Colonic mucosa (tissue), 4 donors: Measurements from ENCODE around the gene RASGRF2. TPM values are rescaled to one million over a fixed set of nuclear protein-coding genes. Genes with fewer than 3 reads are reported as not detected.

ENCODE experiments used
- DNase-seq: peaks from one replicate; pipeline ENCODE4 v3.0.0-alpha.2; 2020
- H3K27ac ChIP-seq: fragments of 200-600 bp; one replicate; pipeline ENCODE4 v1.8.0; 2021
- H3K27me3 ChIP-seq: fragments of 200-600 bp; one replicate; pipeline ENCODE4 v1.8.0; 2021
- H3K36me3 ChIP-seq: fragments of 200-600 bp; one replicate; pipeline ENCODE4 v1.8.0; 2021
- H3K4me1 ChIP-seq: fragments of 200-600 bp; one replicate; pipeline ENCODE4 v1.8.0; 2021; ENCODE audit warnings: mild to moderate bottlenecking
- H3K4me3 ChIP-seq: fragments of 200-600 bp; one replicate; pipeline ENCODE4 v1.8.0; 2021
- H3K9ac ChIP-seq, 2 donors: one replicate each; pipeline ENCODE4 v1.7.0; 2013; ENCODE audit warnings: control low read depth in 2 of 2, low read depth in 2 of 2, low read length in 2 of 2
- H3K9me3 ChIP-seq: fragments of 200-600 bp; one replicate; pipeline ENCODE4 v1.8.0; 2021
- CTCF ChIP-seq: fragments of 200-600 bp; IDR thresholded peaks from one replicate; pipeline ENCODE4 v1.8.0; 2022; ENCODE audit warnings: antibody characterized with exemption, mild to moderate bottlenecking
- intact Hi-C: fragments of 100-400 bp; cut with DNase I; formaldehyde crosslinking; loops from one replicate; pipeline ENCODE4 v1.14.1; 2022
- total RNA-seq, 2 donors: library from RNA; stranded (reverse); fragmentation: NEBNext Ultra II Directional in 1 of 2; extraction: Animal tissue kit (Norgen Biotek cat#: 25700) in 1 of 2; gene quantifications; one replicate each; pipeline ENCODE4 v1.2.1, GENCODE V29; 2021
- donor health status: healthy.
- donor health status: DM: no; HTN: no; CAD: no.
- donor health status: DM: no; HTN: no; CAD: no.

The RASGRF2 gene
- total RNA-seq, 2 donors from 2014 or later = 2.8 to 3.5 TPM

GRCh38 chr5:81219389-81219788 is 259.2 kb downstream of the RASGRF2 start:
- Histone ChIP-seq H3K4me1 (no peaks in the 10 kb centered on the region), H3K9me3 (no peaks in the 10 kb centered on the region), H3K9ac (no peak overlapping the region), H3K4me3 (no peak overlapping the region), H3K27me3 (no peaks in the 10 kb centered on the region), H3K27ac (no peak overlapping the region), H3K36me3 (no peaks in the 10 kb centered on the region)
- intact Hi-C loops = no loop called here
- TF ChIP-seq CTCF = no peak
- DNase-seq = no peak

GRCh38 chr5:81222285-81222684 is 262.1 kb downstream of the RASGRF2 start:
- Histone ChIP-seq H3K9me3 (no peaks in the 10 kb centered on the region), H3K9ac (no peak overlapping the region), H3K27me3 (no peaks in the 10 kb centered on the region), H3K4me1 (no peaks in the 10 kb centered on the region), H3K36me3 (no peaks in the 10 kb centered on the region), H3K27ac (no peak overlapping the region), H3K4me3 (no peak overlapping the region)
- no peak for DNase-seq
- no peak for TF ChIP-seq CTCF
- intact Hi-C loops = no loop called here

GRCh38 chr5:81225463-81225862 is 265.3 kb downstream of the RASGRF2 start:
- no peak overlapping the region for H3K4me3 ChIP-seq
- no peak for DNase-seq
- H3K9me3 ChIP-seq = no peaks in the 10 kb centered on the region
- no peak overlapping the region for H3K9ac ChIP-seq
- no peaks in the 10 kb centered on the region for H3K36me3 ChIP-seq
- H3K27me3 ChIP-seq = no peaks in the 10 kb centered on the region
- intact Hi-C loops = no loop called here
- no peak overlapping the region for H3K27ac ChIP-seq
- no peaks in the 10 kb centered on the region for H3K4me1 ChIP-seq
- no peak for TF ChIP-seq CTCF

- no peaks in the 10 kb centered on the region for H3K4me1 ChIP-seq
- no peak overlapping the region for H3K27ac ChIP-seq
- H3K36me3 ChIP-seq = no peaks in the 10 kb centered on the region
- H3K27me3 ChIP-seq = no peaks in the 10 kb centered on the region
- H3K4me3 ChIP-seq = no peak overlapping the region
- TF ChIP-seq CTCF = no peak
- intact Hi-C loops = no loop called here
- DNase-seq = no peak
- no peaks in the 10 kb centered on the region for H3K9me3 ChIP-seq
- no peak overlapping the region for H3K9ac ChIP-seq
These were observed 266.1 kb downstream of the RASGRF2 start for GRCh38 chr5:81226286-81226685.

GRCh38 chr5:81226949-81227348 is 266.8 kb downstream of the RASGRF2 start:
- Histone ChIP-seq H3K9ac (no peak overlapping the region), H3K27ac (no peak overlapping the region), H3K27me3 (no peaks in the 10 kb centered on the region), H3K36me3 (no peaks in the 10 kb centered on the region), H3K4me1 (no peaks in the 10 kb centered on the region), H3K4me3 (no peak overlapping the region), H3K9me3 (no peaks in the 10 kb centered on the region)
- intact Hi-C loops = no loop called here
- TF ChIP-seq CTCF = no peak
- DNase-seq = no peak

- no peak overlapping the region for H3K27ac ChIP-seq
- TF ChIP-seq CTCF = no peak
- no peak for DNase-seq
- no peaks in the 10 kb centered on the region for H3K4me1 ChIP-seq
- intact Hi-C loops = no loop called here
- no peaks in the 10 kb centered on the region for H3K27me3 ChIP-seq
- no peak overlapping the region for H3K9ac ChIP-seq
- H3K36me3 ChIP-seq = no peaks in the 10 kb centered on the region
- no peaks in the 10 kb centered on the region for H3K9me3 ChIP-seq
- no peak overlapping the region for H3K4me3 ChIP-seq
These were observed 267.9 kb downstream of the RASGRF2 start for GRCh38 chr5:81228084-81228483.
